BE2C (cell line): ENCODE data around the gene BAX.
A peak's percentile ranks its signal among the peaks of the same experiment; 100 is the strongest.

Source experiments
- DNase-seq: peaks from one replicate; pipeline ENCODE4 v3.0.0-alpha.2; 2020
- H3K27me3 ChIP-seq: fragments of 250-450 bp; sonication (Bioruptor Pico); 2 replicates; pipeline ENCODE4 v1.5.1; 2020; ENCODE audit warnings: mild to moderate bottlenecking
- H3K36me3 ChIP-seq: fragments of 250-450 bp; sonication (Bioruptor Pico); 2 replicates; pipeline ENCODE4 v1.5.1; 2020; ENCODE audit warnings: mild to moderate bottlenecking
- H3K4me1 ChIP-seq: fragments of 250-450 bp; sonication (Bioruptor Pico); 2 replicates; pipeline ENCODE4 v1.5.1; 2020
- H3K4me3 ChIP-seq: 2 replicates; pipeline ENCODE4 v1.5.1; 2011; ENCODE audit warnings: low read depth, low read length
- H3K9me3 ChIP-seq: fragments of 250-450 bp; sonication (Bioruptor Pico); 2 replicates; pipeline ENCODE4 v1.5.1; 2020
- TF ChIP-seq, protein P1 (sequence below): IDR thresholded peaks from 2 replicates; pipeline ENCODE4 v1.5.1; 2012; ENCODE audit warnings: mild to moderate bottlenecking, low read depth, low read length

Gene BAX

DNA sequence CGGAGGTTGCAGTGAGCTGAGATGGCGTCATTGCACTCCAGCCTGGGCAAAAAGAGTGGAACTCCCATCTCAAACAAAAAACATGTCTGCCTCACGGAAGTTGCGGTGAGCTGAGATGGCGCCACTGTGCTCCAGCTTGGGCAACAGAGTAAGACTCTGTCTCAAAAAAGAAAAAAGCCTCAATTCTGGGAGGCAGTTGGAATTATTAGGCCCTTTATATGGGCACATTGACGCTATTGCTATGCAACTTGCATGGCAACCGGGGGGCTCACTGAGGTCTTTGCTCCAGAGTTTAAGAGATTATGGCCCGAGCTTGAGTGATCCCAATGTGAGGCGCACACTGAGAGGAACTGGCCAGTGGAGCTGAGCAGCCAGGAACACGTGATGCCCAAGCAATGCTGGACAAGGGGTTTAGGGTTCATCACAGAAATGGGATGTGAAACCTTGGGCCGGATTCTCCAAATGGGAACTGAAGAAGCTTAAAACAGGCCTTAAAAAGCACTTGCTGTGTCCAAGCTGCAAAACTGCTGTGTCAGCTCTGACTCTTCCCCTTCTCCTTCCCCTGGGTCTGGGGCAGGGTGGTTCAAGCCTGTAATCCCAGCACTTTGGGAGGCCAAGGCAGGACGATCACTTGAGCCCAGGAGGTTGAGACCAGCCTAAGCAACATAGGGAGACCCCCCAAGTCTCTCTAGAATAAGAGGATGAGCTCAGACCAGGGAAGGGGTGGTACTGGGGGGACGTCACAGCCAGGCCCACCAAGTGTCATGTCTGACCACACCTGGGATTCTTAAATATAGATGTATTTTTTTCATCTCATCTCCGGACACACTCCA, 12.9 kb downstream of the BAX start:
- H3K9me3 ChIP-seq: no peaks in the 10 kb centered on the region
- TF ChIP-seq, protein P1, sequence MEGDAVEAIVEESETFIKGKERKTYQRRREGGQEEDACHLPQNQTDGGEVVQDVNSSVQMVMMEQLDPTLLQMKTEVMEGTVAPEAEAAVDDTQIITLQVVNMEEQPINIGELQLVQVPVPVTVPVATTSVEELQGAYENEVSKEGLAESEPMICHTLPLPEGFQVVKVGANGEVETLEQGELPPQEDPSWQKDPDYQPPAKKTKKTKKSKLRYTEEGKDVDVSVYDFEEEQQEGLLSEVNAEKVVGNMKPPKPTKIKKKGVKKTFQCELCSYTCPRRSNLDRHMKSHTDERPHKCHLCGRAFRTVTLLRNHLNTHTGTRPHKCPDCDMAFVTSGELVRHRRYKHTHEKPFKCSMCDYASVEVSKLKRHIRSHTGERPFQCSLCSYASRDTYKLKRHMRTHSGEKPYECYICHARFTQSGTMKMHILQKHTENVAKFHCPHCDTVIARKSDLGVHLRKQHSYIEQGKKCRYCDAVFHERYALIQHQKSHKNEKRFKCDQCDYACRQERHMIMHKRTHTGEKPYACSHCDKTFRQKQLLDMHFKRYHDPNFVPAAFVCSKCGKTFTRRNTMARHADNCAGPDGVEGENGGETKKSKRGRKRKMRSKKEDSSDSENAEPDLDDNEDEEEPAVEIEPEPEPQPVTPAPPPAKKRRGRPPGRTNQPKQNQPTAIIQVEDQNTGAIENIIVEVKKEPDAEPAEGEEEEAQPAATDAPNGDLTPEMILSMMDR: no peak
- no peak for DNase-seq
- peaks cover 37% of the 10 kb centered on the region for H3K36me3 ChIP-seq
- peaks cover 27% of the 10 kb centered on the region for H3K4me1 ChIP-seq
- H3K4me3 ChIP-seq: no peak overlapping the region
- no peaks in the 10 kb centered on the region for H3K27me3 ChIP-seq

- DNase-seq: no peak
- Histone ChIP-seq H3K27me3 (no peaks in the 10 kb centered on the region), H3K4me1 (peaks cover 27% of the 10 kb centered on the region), H3K4me3 (no peak overlapping the region), H3K36me3 (peaks cover 37% of the 10 kb centered on the region), H3K9me3 (no peaks in the 10 kb centered on the region)
- TF ChIP-seq, protein P1: no peak
These were observed 13.5 kb downstream of the BAX start for GRCh38 chr19:48968179-48968661.

DNA sequence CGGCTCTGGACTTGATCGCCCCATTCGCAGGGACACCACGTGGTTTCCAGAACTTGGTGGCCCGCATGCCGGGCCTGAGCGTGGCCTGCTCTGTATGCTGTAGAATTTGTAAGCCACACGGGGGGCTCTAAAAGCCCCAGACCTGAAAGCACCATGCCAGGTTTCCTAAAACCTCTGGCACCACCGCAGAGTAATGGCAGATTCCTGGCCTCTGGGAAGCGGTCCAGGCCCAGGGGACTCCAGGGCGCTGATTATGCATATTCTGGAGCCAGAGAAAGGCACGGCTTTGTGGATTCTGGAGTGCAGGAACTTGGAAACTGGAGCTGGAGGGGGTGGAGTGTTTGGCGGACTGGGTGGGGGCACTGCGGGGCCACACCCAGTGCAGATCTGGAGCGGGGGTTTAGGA, 14.1 kb downstream of the BAX start:
- Histone ChIP-seq H3K4me1 (peaks cover 21% of the 10 kb centered on the region), H3K36me3 (peaks cover 37% of the 10 kb centered on the region), H3K27me3 (no peaks in the 10 kb centered on the region), H3K9me3 (no peaks in the 10 kb centered on the region), H3K4me3 (no peak overlapping the region)
- no peak for DNase-seq
- TF ChIP-seq, protein P1: no peak

GRCh38 chr19:48969276-48970138, 14.8 kb downstream of the BAX start:
- DNase-seq: peak; percentile 93
- Histone ChIP-seq H3K4me1 (peaks cover 14% of the 10 kb centered on the region), H3K27me3 (no peaks in the 10 kb centered on the region), H3K36me3 (peaks cover 37% of the 10 kb centered on the region), H3K9me3 (no peaks in the 10 kb centered on the region), H3K4me3 (no peak overlapping the region)
- TF ChIP-seq, protein P1: no peak

DNA sequence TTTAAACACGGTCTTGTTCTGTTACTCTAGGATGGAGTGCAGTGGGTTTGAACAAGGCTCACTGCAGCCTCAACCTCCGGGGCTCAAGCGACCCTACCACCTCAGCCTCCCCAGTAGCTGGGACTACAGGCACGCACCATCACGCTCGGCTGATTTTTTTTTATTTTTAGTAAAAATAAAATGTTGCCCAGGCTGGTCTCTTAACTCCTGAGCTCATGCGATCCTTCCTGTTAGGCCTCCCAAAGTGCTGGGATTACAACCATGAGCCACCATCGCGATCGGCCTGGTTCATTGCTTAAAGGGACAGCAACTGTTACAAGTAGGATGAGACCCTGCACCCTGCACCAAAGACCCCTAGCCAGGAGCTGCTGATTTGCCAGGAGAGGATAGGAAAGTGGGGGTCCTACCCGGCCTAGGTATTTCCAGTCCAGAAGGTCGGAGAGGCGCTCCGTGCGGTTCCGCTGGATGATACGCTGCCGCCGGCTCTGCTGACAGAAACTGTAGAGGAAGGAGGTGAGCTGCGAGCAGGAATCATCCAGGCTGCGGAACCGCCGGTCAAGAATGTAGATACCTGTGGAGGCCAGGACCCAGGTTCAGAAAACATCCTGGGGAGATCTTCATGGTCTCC, 15.6 kb downstream of the BAX start:
- H3K4me3 ChIP-seq: no peak overlapping the region
- no peaks in the 10 kb centered on the region for H3K9me3 ChIP-seq
- no peaks in the 10 kb centered on the region for H3K27me3 ChIP-seq
- peaks cover 13% of the 10 kb centered on the region for H3K4me1 ChIP-seq
- TF ChIP-seq, protein P1: no peak
- DNase-seq: no peak
- H3K36me3 ChIP-seq: peaks cover 37% of the 10 kb centered on the region
